Anterior cingulate cortex (tissue), 58 donors: Measurements from ENCODE around the gene GLRB.
"Not testable (repeated sequence)": the region's sequence is repeated elsewhere in the genome, so short reads cannot be mapped to it uniquely, and the experiment has no call there.

Experiments
- DNase-seq, 58 donors: peaks; one replicate each; lab custom pipeline; 2025; lab: John Stamatoyannopoulos, UW

GLRB gene

GRCh38 chr4:157121401-157121800, 45.5 kb downstream of the GLRB start:
- DNase-seq, result no peak

- no peak for DNase-seq
Observed at GRCh38 chr4:157127571-157127970, 51.6 kb downstream of the GLRB start.

DNA sequence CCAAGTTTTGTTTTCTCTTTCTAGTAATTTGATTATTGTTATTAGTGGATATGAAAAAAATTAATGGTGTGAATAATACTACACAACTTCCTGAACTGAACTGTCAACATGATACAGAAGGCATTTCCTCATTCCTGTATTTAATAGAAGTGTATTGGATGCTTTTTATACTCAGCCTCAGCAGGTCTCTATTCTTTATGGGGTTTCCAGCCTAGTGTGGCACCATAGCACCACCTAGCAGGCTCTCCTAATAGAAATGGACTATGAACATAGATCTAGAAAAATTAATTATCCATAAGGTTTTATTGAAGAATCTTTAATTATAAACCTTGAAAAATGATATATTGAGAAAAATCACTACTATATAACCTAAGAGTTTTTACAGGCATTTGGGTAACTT, 52.4 kb downstream of the GLRB start:
- DNase-seq, result peak in 2 of 58 donors; percentile 1 to 2

GRCh38 chr4:157141976-157142375, 66.0 kb downstream of the GLRB start:
- DNase-seq, result no peak

- no peak for DNase-seq
Observed at GRCh38 chr4:157143369-157143768, 67.4 kb downstream of the GLRB start.

GRCh38 chr4:157151711-157152110, 75.8 kb downstream of the GLRB start:
- no peak for DNase-seq

GRCh38 chr4:157165935-157166610, 90.1 kb downstream of the GLRB start:
- no peak for DNase-seq

GRCh38 chr4:157170321-157170720, 94.4 kb downstream of the GLRB start:
- no peak for DNase-seq

DNA sequence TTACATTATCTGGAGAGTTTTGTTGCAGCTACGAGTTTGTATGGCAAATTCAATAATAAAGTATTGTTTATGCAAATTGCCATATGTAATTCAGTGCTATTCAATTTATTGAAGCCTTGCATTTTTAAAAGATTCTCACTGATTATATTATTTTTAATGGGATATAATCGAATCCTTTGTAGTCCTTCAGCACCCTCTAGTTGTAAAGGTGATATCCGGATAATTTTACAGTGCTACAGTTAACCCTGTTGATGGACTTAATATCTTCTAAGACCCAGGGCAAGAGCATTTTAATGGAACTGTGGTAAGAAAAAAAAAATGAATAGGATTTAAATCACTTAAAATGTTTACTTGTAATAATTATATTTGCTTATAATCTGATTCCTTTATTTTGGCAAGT, 96.1 kb downstream of the GLRB start:
- DNase-seq, result no peak

DNA sequence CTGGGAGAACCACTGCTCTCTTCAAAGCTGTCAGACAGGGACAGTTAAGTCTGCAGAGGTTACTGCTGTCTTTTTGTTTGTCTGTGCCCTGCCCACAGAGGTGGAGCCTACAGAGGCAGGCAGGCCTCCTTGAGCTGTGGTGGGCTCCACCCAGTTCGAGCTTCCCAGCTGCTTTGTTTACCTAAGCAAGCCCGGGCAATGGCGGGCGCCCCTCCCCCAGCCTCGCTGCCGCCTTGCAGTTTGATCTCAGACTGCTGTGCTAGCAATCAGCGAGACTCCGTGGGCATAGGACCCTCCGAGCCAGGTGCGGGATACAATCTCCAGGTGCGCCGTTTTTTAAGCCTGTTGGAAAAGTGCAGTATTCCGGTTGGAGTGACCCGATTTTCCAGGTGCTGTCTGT, 104.3 kb downstream of the GLRB start:
- DNase-seq, result not testable (repeated sequence)

GRCh38 chr4:157184300-157184699, 108.3 kb downstream of the GLRB start:
- no peak for DNase-seq

DNA sequence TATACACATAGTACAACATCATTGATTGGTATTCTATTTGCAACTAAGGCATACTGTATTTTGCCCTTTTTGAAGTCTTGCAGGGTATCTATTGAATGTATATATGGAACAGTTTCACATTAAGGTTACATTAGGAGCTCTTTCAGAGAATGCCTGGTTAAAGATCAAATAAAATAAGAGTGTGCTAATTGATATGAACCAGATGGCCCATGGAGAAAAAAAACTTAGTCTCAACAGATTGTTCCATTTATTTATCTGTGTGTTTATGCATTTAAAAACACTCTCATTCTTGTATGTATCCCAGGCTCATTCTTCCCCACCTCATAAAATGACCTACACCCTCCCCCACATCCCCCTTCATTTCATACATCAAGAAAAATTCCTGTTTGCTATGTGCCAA, 109.4 kb downstream of the GLRB start:
- no peak for DNase-seq

- DNase-seq, result no peak
Observed at GRCh38 chr4:157195374-157195773, 119.4 kb downstream of the GLRB start.

- DNase-seq, result no peak
Observed at GRCh38 chr4:157196046-157196445, 120.1 kb downstream of the GLRB start.

GRCh38 chr4:157204634-157205244, 128.8 kb downstream of the GLRB start:
- peak in 1 of 58 donors; percentile 3 for DNase-seq

GRCh38 chr4:157217708-157218107, 141.8 kb downstream of the GLRB start:
- DNase-seq, result peak in 1 of 58 donors; percentile 4

- DNase-seq, result peak in 2 of 58 donors; percentile 25 to 64
Observed at GRCh38 chr4:157219711-157220370, 143.9 kb downstream of the GLRB start.

DNA sequence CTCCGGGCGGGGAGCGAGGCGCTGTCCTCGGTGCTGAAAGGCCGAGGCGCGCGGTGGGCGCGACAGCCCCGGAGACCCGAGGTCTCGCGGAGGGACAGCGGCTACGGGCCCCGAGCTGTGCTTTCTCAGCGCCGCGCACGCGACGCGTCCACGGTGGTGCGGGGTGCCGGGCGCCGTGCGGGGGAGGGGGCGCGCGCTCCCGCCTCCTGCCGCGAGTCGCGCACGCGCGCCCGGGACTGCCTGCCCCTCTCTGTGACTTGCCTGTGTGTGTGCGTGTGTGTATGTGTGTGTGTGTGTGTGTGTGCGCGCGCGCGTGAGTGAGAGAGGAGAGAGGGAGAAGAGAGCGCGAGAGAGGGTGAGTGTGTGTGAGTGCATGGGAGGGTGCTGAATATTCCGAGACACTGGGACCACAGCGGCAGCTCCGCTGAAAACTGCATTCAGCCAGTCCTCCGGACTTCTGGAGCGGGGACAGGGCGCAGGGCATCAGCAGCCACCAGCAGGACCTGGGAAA, 144.5 kb downstream of the GLRB start, which contains the start of gene GRIA2:
GRIA2 (plus strand) TSS at position 358 of the 511 bp plus-strand sequence. CDS start 315 bp downstream, outside the sequence.
- DNase-seq, result peak; percentile 22 to 90 (median 80)

GRCh38 chr4:157221426-157221894, 145.5 kb downstream of the GLRB start:
- DNase-seq, result peak in 19 of 58 donors; percentile 21 to 77 (median 51)
